Measurements from ENCODE around the gene LPCAT1.
"Not testable (repeated sequence)": the region's sequence is repeated elsewhere in the genome, so short reads cannot be mapped to it uniquely, and the experiment has no call there.

LPCAT1 gene

DNA sequence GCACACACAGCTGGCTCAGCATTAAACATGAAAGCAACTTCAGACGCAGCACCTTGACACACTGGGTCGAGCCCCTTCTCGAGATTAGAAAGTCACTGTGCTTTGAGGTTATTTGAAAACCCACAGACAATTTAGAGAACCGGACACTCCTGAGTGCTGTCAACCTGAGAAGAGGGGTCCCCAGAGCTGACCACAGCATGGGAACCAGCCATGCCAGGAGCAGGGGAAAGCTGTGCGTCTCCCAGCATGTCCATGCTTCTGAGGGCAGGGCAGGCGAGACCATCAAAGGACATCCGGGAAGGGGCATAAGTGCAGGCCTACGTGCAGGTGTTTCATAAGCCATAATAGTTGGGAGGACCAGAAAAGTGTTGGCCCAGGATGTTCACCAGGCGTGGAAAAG, 99.0 kb downstream of the LPCAT1 start:
- DNase-seq (ENCODE audit: low read depth): no peak

GRCh38 chr5:1423901-1424603, 99.7 kb downstream of the LPCAT1 start:
- DNase-seq (ENCODE audit: low read depth): no peak

GRCh38 chr5:1422522-1422921, 101.2 kb downstream of the LPCAT1 start:
- DNase-seq (ENCODE audit: low read depth): not testable (repeated sequence)

GRCh38 chr5:1421521-1422341, 102.0 kb downstream of the LPCAT1 start:
- DNase-seq (ENCODE audit: low read depth): no peak

- no peak for DNase-seq (ENCODE audit: low read depth)
Observed at GRCh38 chr5:1420211-1421195, 103.3 kb downstream of the LPCAT1 start.

DNA sequence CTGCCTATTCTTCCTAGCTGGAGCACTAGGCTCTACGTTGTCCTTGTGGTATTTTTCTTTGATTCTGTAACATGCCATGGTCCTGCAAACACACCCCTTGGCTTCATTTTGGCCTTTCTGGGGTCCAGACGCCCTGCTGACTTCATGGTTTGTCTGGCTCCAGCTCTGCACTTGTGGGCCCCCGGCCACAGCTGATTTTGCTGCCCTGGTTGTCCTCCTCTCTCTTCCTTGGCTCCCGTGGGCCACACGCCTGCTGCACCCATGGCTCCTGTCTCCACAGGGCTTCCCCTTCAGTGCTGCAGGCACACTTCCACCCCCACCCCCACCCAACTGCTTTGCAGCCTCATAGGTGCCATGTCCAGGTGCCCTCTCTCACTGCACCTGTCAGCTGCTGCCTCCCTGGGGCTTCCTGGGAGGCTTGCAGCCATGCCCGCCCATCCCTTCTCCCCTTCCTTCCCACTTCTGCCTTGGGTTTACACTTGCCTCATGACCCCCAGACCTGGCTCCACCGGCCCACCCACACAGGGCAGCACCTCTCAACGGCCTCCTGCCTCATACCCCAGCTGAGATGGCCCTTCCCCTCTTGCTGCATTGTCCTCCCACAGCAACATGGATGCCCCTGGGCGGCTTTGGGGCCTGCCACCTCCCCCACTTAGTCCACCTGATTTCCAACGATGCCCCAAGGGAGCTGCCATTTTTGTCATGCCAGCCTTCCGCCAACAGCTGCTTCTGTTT, 104.1 kb downstream of the LPCAT1 start:
- no peak for DNase-seq (ENCODE audit: low read depth)

- no peak for DNase-seq (ENCODE audit: low read depth)
Observed at GRCh38 chr5:1418921-1419280, 104.9 kb downstream of the LPCAT1 start.

DNA sequence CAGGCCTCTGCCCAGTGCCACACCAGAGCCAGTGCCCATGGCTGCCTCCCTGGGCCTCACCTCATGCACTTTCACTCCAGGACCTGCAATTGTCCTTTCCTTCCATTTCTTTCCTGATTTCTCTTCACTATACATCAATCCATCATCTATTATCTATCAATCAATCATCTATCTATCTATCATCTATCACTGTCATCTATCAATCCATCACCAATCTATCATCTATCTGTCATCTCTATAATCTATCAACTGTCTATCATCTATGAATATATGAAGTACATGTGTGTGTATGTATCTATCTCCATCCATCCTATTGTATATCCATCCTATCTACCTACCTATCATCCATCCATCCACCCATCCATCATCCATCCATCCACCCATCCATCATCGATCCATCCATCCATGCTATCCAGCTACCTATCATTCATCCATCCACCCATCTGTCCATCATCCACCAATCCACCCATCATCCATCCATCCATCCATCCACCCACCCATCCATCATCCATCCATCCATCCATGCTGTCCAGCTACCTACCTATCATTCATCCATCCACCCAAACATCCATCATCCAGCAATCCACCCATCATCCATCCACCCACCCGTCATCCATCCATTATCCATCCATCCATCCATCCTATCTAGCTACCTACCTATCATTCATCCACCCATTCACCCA, 105.4 kb downstream of the LPCAT1 start:
- DNase-seq (ENCODE audit: low read depth): no peak

GRCh38 chr5:1417586-1418225, 106.1 kb downstream of the LPCAT1 start:
- DNase-seq (ENCODE audit: low read depth): no peak

DNA sequence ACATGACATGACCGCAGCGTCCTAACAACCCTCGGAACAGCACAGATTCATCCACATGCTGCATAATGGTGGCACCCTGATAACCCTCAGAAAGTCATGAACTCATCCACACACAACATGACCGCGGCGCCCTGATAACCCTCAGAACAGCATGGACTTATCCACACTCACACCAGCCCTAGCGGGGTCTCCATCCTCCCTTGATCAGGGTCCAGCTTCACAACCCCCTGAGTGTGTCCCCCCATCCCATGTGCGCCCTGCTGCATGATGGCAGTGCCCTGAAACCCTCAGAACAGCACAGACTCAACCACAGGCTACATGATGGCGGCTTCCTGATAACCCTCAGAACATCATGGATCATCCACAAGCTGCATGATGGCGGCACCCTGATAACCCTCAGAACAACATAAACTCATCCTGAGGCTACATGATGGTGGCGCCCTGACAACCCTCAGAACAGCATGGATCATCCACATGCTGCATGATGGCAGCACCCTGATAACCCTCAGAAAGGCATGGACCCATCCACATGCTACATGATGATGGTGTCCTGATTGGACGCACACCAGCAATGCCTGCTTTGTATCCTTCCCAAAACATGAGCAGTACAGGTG, 106.8 kb downstream of the LPCAT1 start:
- no peak for DNase-seq (ENCODE audit: low read depth)

- no peak for DNase-seq (ENCODE audit: low read depth)
Observed at GRCh38 chr5:1415626-1416360, 108.0 kb downstream of the LPCAT1 start.

- DNase-seq (ENCODE audit: low read depth): no peak
Observed at GRCh38 chr5:1415059-1415425, 108.7 kb downstream of the LPCAT1 start.

- DNase-seq (ENCODE audit: low read depth): no peak
Observed at GRCh38 chr5:1414311-1415058, 109.3 kb downstream of the LPCAT1 start.

DNA sequence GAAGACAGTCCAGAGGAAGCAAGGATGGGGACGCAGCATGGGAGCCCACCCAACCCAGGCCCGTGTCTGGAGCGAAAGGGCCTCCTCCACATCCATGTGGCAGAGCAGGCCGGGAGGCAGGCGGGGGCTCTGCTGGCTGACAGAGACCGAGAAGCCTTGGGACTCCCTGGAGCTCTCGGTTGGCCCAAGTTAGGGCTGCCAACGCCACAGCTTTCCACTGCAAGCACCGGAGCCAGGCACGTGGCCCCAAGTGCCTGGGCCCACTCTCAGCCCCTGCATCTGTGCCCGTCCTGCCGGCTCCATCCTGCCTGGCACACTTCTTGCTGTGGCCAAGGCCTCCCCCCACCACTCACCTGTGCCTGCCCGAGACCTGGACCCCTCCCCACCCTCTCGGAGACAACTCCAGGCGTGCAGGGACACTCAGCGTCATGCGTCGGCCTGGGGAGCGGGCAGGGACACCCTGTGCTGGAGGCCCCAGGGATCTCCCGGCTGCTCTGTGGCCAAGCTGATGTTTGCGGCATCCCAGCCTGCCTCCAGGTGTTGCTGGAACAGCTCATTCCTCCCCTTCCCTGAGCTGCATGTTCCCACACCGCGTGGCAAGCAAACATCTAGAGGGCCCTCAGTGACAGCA, 110.0 kb downstream of the LPCAT1 start:
- no peak for DNase-seq (ENCODE audit: low read depth)

- DNase-seq (ENCODE audit: low read depth): no peak
Observed at GRCh38 chr5:1413211-1413610, 110.5 kb downstream of the LPCAT1 start.

DNA sequence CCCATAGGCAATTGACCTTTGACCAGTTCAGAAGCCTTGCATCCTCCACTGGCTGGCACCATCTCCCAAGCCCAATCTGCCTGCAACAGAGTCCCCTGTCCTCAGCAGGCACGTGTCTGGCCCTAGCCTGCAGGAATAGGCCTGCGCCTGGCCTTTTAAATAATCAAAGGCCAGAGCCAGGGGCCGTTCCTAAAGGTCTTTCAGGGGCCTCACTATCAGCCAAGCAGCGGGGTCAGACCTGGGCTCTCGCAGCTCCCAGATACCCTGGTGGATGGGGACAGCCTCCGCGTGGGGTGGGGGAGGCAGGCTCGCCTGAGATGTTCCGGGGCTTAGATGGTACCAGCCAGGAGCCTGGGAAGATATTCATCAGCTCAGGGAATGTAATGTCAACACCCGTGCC, 111.1 kb downstream of the LPCAT1 start:
- no peak for DNase-seq (ENCODE audit: low read depth)

- DNase-seq (ENCODE audit: low read depth): no peak
Observed at GRCh38 chr5:1412163-1412562, 111.6 kb downstream of the LPCAT1 start.
